Kidney (tissue), 14 donors: ENCODE measurements around the gene FAM241A. TPM values are rescaled to one million over a fixed set of nuclear protein-coding genes. Genes with fewer than 3 reads are reported as not detected.

Experiments used
- DNase-seq, 5 donors: peaks; one replicate each; pipeline ENCODE4 v3.0.0-alpha.2; 2013 to 2020
- FAIRE-seq: peaks from 2 replicates; lab custom pipeline; 2012; peaks lifted over from hg19 to GRCh38; lab: Jason Lieb, UNC
- H3K27ac ChIP-seq, 2 donors: one replicate each; pipeline ENCODE4 v1.7.0; 2013; ENCODE audit warnings: low read depth in 2 of 2, low read length in 2 of 2, inconsistent platforms in 1 of 2
- H3K27me3 ChIP-seq: one replicate; pipeline ENCODE4 v1.7.1; 2013; ENCODE audit warnings: low read length, inconsistent platforms; ENCODE audit not compliant: control insufficient read depth, insufficient read depth
- H3K36me3 ChIP-seq, 3 donors: one replicate each; pipeline versions ENCODE4 v1.7.0 to v1.7.1; 2013; ENCODE audit warnings: low read length in 3 of 3, control low read depth in 1 of 3, inconsistent platforms in 1 of 3; ENCODE audit not compliant: insufficient read depth in 3 of 3, control insufficient read depth in 2 of 3
- H3K4me1 ChIP-seq, 3 donors: one replicate each; pipeline versions ENCODE4 v1.7.0 to v1.7.1; 2013; ENCODE audit warnings: low read length in 3 of 3, inconsistent platforms in 1 of 3, low read depth in 1 of 3; ENCODE audit not compliant: control insufficient read depth in 2 of 3, insufficient read depth in 2 of 3
- H3K4me3 ChIP-seq, 3 donors: one replicate each; pipeline versions ENCODE4 v1.7.0 to v1.8.1; 2013; ENCODE audit warnings: low read length in 3 of 3, control low read depth in 1 of 3, inconsistent platforms in 1 of 3
- H3K9ac ChIP-seq, 3 donors: one replicate each; pipeline versions ENCODE4 v1.7.0 to v1.7.1; 2013; ENCODE audit warnings: low read length in 3 of 3, control low read depth in 1 of 3, inconsistent platforms in 1 of 3
- H3K9me3 ChIP-seq, 3 donors: one replicate each; pipeline versions ENCODE4 v1.7.0 to v1.7.1; 2013; ENCODE audit warnings: low read length in 3 of 3, control low read depth in 1 of 3, inconsistent platforms in 1 of 3; ENCODE audit not compliant: control insufficient read depth in 2 of 3, insufficient read depth in 1 of 3
- CTCF ChIP-seq: IDR thresholded peaks from 3 replicates; pipeline ENCODE4 v1.5.1; 2012; ENCODE audit warnings: mild to moderate bottlenecking, moderate library complexity, borderline replicate concordance; ENCODE audit not compliant: insufficient read depth; ENCODE audit errors: extremely low read depth
- intact Hi-C: fragments of 100-400 bp; cut with DNase I; formaldehyde crosslinking; loops from one replicate; pipeline ENCODE4 v1.11.1; 2022
- polyA plus RNA-seq: library from polyadenylated mRNA; stranded (reverse); fragments of 350-450 nt; fragmentation: Illumina TruSeq; extraction: RNeasy Lipid Tissue Mini Kit (QIAGEN cat#74804); gene quantifications from one replicate; pipeline ENCODE4 v1.2.3, GENCODE V29; 2014; ENCODE audit warnings: low read depth, low replicate concordance; ENCODE audit not compliant: insufficient read depth
- total RNA-seq: library from RNA; stranded (reverse); fragmentation: NEBNext Ultra II Directional; extraction: Animal tissue kit (Norgen Biotek cat#: 25700); gene quantifications from one replicate; pipeline ENCODE4 v1.2.1, GENCODE V29; 2021
- donor health status: control.
- donor health status: control.
- donor health status: control.
- donor health status: control.
- donor health status: control.
- donor health status: DM: yes; HTN: yes; CAD: no.
- donor health status: Normal renal cell carcinoma (clear cell type).

FAM241A gene
- total and polyA plus RNA-seq, 2 donors from 2014 or later = 1.9 to 2.9 TPM

GRCh38 chr4:112172180-112172579 is 26.9 kb downstream of the FAM241A start:
- intact Hi-C loops = no loop called here
- Histone ChIP-seq H3K9me3 (no peaks in the 10 kb centered on the region), H3K27me3 (no peaks in the 10 kb centered on the region), H3K9ac (no peak overlapping the region), H3K4me3 (no peak overlapping the region), H3K27ac (no peak overlapping the region), H3K4me1 (no peaks in the 10 kb centered on the region), H3K36me3 (no peaks in the 10 kb centered on the region)
- DNase-seq (no peak), FAIRE-seq (no peak)
- no peak for TF ChIP-seq CTCF

- FAIRE-seq = no peak
- no peak overlapping the region for H3K27ac ChIP-seq
These were observed 28.6 kb downstream of the FAM241A start for GRCh38 chr4:112173593-112174558.

GRCh38 chr4:112175840-112176239 is 30.6 kb downstream of the FAM241A start:
- TF ChIP-seq CTCF = no peak
- Histone ChIP-seq H3K4me3 (no peak overlapping the region), H3K36me3 (no peaks in the 10 kb centered on the region), H3K9ac (no peak overlapping the region), H3K9me3 (no peaks in the 10 kb centered on the region), H3K27me3 (no peaks in the 10 kb centered on the region), H3K27ac (no peak overlapping the region), H3K4me1 (no peaks in the 10 kb centered on the region)
- DNase-seq (no peak), FAIRE-seq (no peak)
- intact Hi-C loops = no loop called here

More at GRCh38 chr4:112173593-112174558, 28.6 kb downstream of the FAM241A start:
- Histone ChIP-seq H3K36me3 (no peaks in the 10 kb centered on the region), H3K27me3 (no peaks in the 10 kb centered on the region), H3K9me3 (no peaks in the 10 kb centered on the region), H3K4me1 (no peaks in the 10 kb centered on the region), H3K9ac (no peak overlapping the region), H3K4me3 (no peak overlapping the region)
- TF ChIP-seq CTCF = no peak
- DNase-seq = no peak
- intact Hi-C loops = no loop called here
